Ovary (tissue), 3 donors: Measurements from ENCODE around the gene CLK2.

Experiments used
- POLR2A ChIP-seq: fragments of 450-650 bp; IDR thresholded peaks from one replicate; pipeline ENCODE4 v1.6.1; 2017; ENCODE audit warnings: antibody characterized with exemption, mild to moderate bottlenecking, moderate library complexity
- TF ChIP-seq, protein P1 (sequence below), 3 donors: fragments of 450-650 bp in 2 of 3; fragments of 200-600 bp in 1 of 3; IDR thresholded peaks; one replicate each; pipeline versions ENCODE4 v1.5.1 to v1.8.0; 2016 to 2022; ENCODE audit warnings: antibody characterized with exemption in 3 of 3, mild to moderate bottlenecking in 1 of 3
- donor health status: DM: no; HTN: no; CAD: no.

DNA sequence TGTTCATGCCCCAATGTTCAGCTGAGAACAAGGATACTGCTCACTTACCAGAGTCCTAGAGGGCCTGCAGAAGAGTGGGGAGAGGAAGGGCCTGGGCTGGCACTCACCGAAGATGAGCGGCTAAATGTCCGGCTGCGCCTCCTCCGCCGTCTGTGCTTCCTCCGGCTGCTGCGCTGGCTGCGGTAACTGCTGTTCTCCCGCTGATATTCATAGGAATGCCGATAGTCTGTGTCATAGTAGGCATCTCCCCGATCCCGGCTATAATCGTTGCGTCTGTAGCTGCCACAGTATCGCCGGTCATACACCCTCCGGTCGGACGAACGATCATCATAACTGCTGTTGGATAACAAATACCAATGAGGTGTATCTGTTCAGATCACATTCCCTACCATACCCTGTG, 3.9 kb downstream of the CLK2 start:
- TF ChIP-seq, protein P1, sequence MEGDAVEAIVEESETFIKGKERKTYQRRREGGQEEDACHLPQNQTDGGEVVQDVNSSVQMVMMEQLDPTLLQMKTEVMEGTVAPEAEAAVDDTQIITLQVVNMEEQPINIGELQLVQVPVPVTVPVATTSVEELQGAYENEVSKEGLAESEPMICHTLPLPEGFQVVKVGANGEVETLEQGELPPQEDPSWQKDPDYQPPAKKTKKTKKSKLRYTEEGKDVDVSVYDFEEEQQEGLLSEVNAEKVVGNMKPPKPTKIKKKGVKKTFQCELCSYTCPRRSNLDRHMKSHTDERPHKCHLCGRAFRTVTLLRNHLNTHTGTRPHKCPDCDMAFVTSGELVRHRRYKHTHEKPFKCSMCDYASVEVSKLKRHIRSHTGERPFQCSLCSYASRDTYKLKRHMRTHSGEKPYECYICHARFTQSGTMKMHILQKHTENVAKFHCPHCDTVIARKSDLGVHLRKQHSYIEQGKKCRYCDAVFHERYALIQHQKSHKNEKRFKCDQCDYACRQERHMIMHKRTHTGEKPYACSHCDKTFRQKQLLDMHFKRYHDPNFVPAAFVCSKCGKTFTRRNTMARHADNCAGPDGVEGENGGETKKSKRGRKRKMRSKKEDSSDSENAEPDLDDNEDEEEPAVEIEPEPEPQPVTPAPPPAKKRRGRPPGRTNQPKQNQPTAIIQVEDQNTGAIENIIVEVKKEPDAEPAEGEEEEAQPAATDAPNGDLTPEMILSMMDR (IDR thresholded peaks at IDR 0.05) = no peak
- TF ChIP-seq POLR2A = no peak
